Measurements from ENCODE around the gene HDAC3.

HDAC3 gene

DNA sequence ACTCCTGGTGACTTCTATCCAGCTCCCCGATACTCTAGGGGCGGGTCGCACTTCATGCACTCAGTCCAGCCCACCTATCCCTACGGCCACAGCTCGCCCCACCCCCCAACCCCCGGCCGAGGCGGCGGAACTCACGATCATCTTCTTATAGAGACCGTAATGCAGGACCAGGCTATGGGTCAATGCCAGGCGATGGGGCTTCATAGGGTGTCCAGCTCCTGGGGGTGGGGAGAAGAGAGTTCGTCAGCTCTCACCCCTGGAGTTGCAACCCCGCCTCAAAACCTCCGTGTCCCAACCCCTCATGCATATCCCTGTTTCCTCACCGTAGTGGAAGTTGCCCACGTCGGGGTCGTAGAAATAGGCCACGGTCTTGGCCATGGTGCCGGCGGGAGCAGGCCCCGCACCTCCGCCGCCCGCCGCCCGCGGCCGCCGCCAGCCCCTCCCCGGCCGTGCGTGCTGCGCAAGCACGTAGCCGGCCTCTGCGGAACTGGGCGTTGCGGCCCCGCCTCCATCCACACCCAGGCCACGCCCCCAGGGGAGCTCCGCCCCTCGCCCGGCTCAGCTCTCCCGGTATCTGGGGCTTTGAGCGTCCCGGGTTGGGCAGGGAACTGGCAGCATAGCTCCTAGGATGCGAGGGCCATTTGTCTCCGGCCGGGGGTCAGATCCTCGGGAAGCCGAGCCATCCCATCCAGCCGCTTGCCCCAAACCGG, at the start of gene HDAC3, which contains the start of gene RELL2:
HDAC3 (minus strand) TSS at position 437 of the 710 bp plus-strand sequence; CDS start at position 378, 59 bp downstream.
RELL2 (plus strand) TSS at position 585 of the 710 bp plus-strand sequence. CDS start 1,229 bp downstream, outside the sequence.
- TF ChIP-seq, protein P1, sequence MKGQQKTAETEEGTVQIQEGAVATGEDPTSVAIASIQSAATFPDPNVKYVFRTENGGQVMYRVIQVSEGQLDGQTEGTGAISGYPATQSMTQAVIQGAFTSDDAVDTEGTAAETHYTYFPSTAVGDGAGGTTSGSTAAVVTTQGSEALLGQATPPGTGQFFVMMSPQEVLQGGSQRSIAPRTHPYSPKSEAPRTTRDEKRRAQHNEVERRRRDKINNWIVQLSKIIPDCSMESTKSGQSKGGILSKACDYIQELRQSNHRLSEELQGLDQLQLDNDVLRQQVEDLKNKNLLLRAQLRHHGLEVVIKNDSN (IDR thresholded peaks at IDR 0.05) = no peak
- no peak for TF ChIP-seq TEAD4 (IDR thresholded peaks at IDR 0.05)
- TF ChIP-seq FOXM1 (IDR thresholded peaks at IDR 0.05; ENCODE audit: borderline replicate concordance, low read depth) = no peak
- no peak for TF ChIP-seq CEBPB (IDR thresholded peaks at IDR 0.05)
- TF ChIP-seq NFIC (IDR thresholded peaks at IDR 0.05) = no peak
- no peak; the same call in 1 of the 2 replicates for TF ChIP-seq TAF1 (IDR thresholded peaks at IDR 0.05; ENCODE audit: low read depth)
- no peak for TF ChIP-seq RAD21 (IDR thresholded peaks at IDR 0.05; ENCODE audit: low read depth)
- no peak for TF ChIP-seq EGR1 (IDR thresholded peaks at IDR 0.05)
- TF ChIP-seq, protein P2, sequence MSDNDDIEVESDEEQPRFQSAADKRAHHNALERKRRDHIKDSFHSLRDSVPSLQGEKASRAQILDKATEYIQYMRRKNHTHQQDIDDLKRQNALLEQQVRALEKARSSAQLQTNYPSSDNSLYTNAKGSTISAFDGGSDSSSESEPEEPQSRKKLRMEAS (IDR thresholded peaks at IDR 0.05) = no peak; the same call in none of the 2 replicates
- no peak for TF ChIP-seq YY1 (IDR thresholded peaks at IDR 0.05; ENCODE audit: low read depth)
- TF ChIP-seq CREB1 (IDR thresholded peaks at IDR 0.05; ENCODE audit: low read depth) = no peak
- 0 out of 2 replicates have a peak, but pooled peaks have one; percentile 14 for TF ChIP-seq TCF12 (IDR thresholded peaks at IDR 0.05; ENCODE audit: low read depth)
- TF ChIP-seq, protein P3, sequence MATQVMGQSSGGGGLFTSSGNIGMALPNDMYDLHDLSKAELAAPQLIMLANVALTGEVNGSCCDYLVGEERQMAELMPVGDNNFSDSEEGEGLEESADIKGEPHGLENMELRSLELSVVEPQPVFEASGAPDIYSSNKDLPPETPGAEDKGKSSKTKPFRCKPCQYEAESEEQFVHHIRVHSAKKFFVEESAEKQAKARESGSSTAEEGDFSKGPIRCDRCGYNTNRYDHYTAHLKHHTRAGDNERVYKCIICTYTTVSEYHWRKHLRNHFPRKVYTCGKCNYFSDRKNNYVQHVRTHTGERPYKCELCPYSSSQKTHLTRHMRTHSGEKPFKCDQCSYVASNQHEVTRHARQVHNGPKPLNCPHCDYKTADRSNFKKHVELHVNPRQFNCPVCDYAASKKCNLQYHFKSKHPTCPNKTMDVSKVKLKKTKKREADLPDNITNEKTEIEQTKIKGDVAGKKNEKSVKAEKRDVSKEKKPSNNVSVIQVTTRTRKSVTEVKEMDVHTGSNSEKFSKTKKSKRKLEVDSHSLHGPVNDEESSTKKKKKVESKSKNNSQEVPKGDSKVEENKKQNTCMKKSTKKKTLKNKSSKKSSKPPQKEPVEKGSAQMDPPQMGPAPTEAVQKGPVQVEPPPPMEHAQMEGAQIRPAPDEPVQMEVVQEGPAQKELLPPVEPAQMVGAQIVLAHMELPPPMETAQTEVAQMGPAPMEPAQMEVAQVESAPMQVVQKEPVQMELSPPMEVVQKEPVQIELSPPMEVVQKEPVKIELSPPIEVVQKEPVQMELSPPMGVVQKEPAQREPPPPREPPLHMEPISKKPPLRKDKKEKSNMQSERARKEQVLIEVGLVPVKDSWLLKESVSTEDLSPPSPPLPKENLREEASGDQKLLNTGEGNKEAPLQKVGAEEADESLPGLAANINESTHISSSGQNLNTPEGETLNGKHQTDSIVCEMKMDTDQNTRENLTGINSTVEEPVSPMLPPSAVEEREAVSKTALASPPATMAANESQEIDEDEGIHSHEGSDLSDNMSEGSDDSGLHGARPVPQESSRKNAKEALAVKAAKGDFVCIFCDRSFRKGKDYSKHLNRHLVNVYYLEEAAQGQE (IDR thresholded peaks at IDR 0.05; ENCODE audit: low read depth) = peak; percentile 5; the same call in 1 of the 2 replicates
- no peak for TF ChIP-seq EP300 (IDR thresholded peaks at IDR 0.05; ENCODE audit: borderline replicate concordance)
- no peak for TF ChIP-seq ZBTB7A (IDR thresholded peaks at IDR 0.05; ENCODE audit: low read depth)

DNA sequence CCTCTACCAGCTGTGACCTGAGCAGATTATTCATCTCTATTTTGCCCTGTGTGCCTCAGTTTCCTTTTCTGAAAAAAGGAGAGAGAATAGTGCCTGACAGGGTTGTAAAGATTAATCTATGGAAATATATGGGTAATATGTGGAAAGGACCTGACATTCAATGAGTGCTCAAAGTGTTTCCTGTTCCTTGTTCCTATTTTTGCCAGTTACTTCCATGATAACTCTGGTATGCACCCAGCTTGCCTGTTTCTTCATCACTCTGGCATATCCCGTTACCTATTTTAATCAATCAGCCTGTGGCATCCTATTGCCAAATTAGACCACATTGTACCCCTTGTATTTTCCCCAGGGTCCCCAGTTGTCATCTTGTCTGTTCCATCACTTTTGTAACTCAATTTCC, 48.9 kb upstream of the HDAC3 start:
- TF ChIP-seq TAF1 (IDR thresholded peaks at IDR 0.05; ENCODE audit: low read depth) (no peak), RAD21 (IDR thresholded peaks at IDR 0.05; ENCODE audit: low read depth) (no peak), FOXM1 (IDR thresholded peaks at IDR 0.05; ENCODE audit: borderline replicate concordance, low read depth) (no peak), NFIC (IDR thresholded peaks at IDR 0.05) (no peak), CEBPB (IDR thresholded peaks at IDR 0.05) (no peak), YY1 (IDR thresholded peaks at IDR 0.05; ENCODE audit: low read depth) (no peak), TEAD4 (IDR thresholded peaks at IDR 0.05) (no peak), EGR1 (IDR thresholded peaks at IDR 0.05) (no peak), CREB1 (IDR thresholded peaks at IDR 0.05; ENCODE audit: low read depth) (no peak), TCF12 (IDR thresholded peaks at IDR 0.05; ENCODE audit: low read depth) (no peak)
- TF ChIP-seq, protein P2 (IDR thresholded peaks at IDR 0.05) = no peak
- TF ChIP-seq, protein P3 (IDR thresholded peaks at IDR 0.05; ENCODE audit: low read depth) = no peak

DNA sequence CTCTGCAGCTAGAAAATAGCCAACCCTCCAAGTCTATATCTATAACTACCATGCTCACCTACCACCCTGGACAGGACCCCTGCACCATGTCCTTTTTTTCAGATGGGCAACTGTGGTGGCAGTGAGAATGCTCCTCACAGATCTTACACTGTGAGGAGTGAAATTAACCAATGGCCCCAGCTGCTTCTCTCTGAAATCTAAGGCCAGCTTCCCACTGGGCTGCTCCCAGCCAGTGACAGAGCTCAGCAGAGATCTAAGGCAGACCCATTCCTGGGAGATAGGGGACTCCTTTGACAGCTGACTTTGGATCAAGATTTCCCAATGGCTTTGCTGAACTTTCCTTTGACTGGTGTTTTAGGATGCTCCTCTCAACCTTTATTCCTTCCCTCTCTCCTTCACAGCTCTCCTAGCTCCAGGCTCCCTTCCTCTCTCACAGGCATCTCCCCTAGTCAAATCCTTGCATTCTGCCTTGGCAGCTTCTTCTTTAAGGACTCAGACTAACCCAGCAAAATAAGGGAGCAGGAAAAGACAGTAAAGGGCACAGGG, 47.0 kb upstream of the HDAC3 start:
- TF ChIP-seq, protein P2 (IDR thresholded peaks at IDR 0.05) = no peak
- TF ChIP-seq, protein P1 (IDR thresholded peaks at IDR 0.05) = no peak
- TF ChIP-seq CREB1 (IDR thresholded peaks at IDR 0.05; ENCODE audit: low read depth) (no peak), TEAD4 (IDR thresholded peaks at IDR 0.05) (no peak), TCF12 (IDR thresholded peaks at IDR 0.05; ENCODE audit: low read depth) (no peak), FOXM1 (IDR thresholded peaks at IDR 0.05; ENCODE audit: borderline replicate concordance, low read depth) (no peak), CEBPB (IDR thresholded peaks at IDR 0.05) (no peak), RAD21 (IDR thresholded peaks at IDR 0.05; ENCODE audit: low read depth) (no peak), EGR1 (IDR thresholded peaks at IDR 0.05) (no peak), ZBTB7A (IDR thresholded peaks at IDR 0.05; ENCODE audit: low read depth) (no peak), YY1 (IDR thresholded peaks at IDR 0.05; ENCODE audit: low read depth) (no peak)
- TF ChIP-seq, protein P3 (IDR thresholded peaks at IDR 0.05; ENCODE audit: low read depth) = no peak
